GM12878 (cell line): Measurements from ENCODE around the gene DISC1. TPM values are rescaled to one million over a fixed set of nuclear protein-coding genes. Genes with fewer than 3 reads are reported as not detected.

Experiments
- CHD1 ChIP-seq: IDR thresholded peaks from 2 replicates; pipeline ENCODE4 v1.6.1; 2012; ENCODE audit warnings: low read depth, low read length, improper control_type of control experiment
- CHD4 ChIP-seq: fragments of 200-600 bp; sonication (generic); IDR thresholded peaks from 2 replicates; pipeline ENCODE4 v1.6.1; 2016; ENCODE audit warnings: mild to moderate bottlenecking
- CREB1 ChIP-seq: IDR thresholded peaks from 2 replicates; pipeline ENCODE4 v1.6.1; 2012; ENCODE audit warnings: low read depth, mild to moderate bottlenecking, inconsistent platforms
- CTCF ChIP-seq, 3 experiments: IDR thresholded peaks in 2 of 3; conservative IDR thresholded peaks in 1 of 3; 2 replicates each; pipeline ENCODE4 v1.5.1; 2011; ENCODE audit warnings: low read depth in 3 of 3, low read length in 3 of 3, mild to moderate bottlenecking in 3 of 3, control low read depth in 2 of 3, moderate library complexity in 2 of 3, inconsistent platforms in 1 of 3, mixed read lengths in 1 of 3; ENCODE audit not compliant: control insufficient read depth in 2 of 3, insufficient read depth in 1 of 3; ENCODE audit errors: extremely low read depth in 1 of 3
- E2F8 ChIP-seq: fragments of 450-650 bp; IDR thresholded peaks from 2 replicates; pipeline ENCODE4 v1.6.1; 2018; ENCODE audit warnings: mild to moderate bottlenecking, low read depth, moderate library complexity; ENCODE audit not compliant: partially characterized antibody
- ETV6 ChIP-seq, 2 experiments: fragments of 450-650 bp in 1 of 2; IDR thresholded peaks in 1 of 2; conservative IDR thresholded peaks in 1 of 2; 2 replicates each; pipeline ENCODE4 v1.6.1; 2014; ENCODE audit warnings: antibody characterized with exemption in 1 of 2, borderline replicate concordance in 1 of 2, low read depth in 1 of 2, mild to moderate bottlenecking in 1 of 2, moderate library complexity in 1 of 2
- HDAC6 ChIP-seq: fragments of 200-600 bp; sonication (generic); IDR thresholded peaks from one replicate; pipeline ENCODE4 v1.8.0; 2017; ENCODE audit warnings: antibody characterized with exemption; ENCODE audit not compliant: unreplicated experiment
- MTA2 ChIP-seq: fragments of 450-650 bp; IDR thresholded peaks from 2 replicates; pipeline ENCODE4 v1.6.1; 2016; ENCODE audit warnings: low read depth, mild to moderate bottlenecking, moderate library complexity
- NFYA ChIP-seq: IDR thresholded peaks from 2 replicates; pipeline ENCODE4 v1.6.1; 2011; ENCODE audit warnings: low read depth, mild to moderate bottlenecking, low read length, improper control_type of control experiment, borderline replicate concordance
- NR2C1 ChIP-seq: fragments of 450-650 bp; IDR thresholded peaks from 2 replicates; pipeline ENCODE4 v1.6.1; 2017; ENCODE audit warnings: antibody characterized with exemption, mild to moderate bottlenecking, moderate library complexity
- PAX5 ChIP-seq: IDR thresholded peaks from 2 replicates; pipeline ENCODE4 v1.6.1; 2011; ENCODE audit warnings: low read depth, low read length, borderline replicate concordance
- RUNX3 ChIP-seq: IDR thresholded peaks from 2 replicates; pipeline ENCODE4 v1.6.1; 2012; ENCODE audit warnings: low read length, inconsistent platforms
- SIX5 ChIP-seq: IDR thresholded peaks from 2 replicates; pipeline ENCODE4 v1.6.1; 2011; ENCODE audit warnings: mild to moderate bottlenecking, low read depth, low read length, moderate library complexity; ENCODE audit not compliant: severe bottlenecking
- SREBF1 ChIP-seq: IDR thresholded peaks from 2 replicates; pipeline ENCODE4 v1.6.1; 2012; ENCODE audit warnings: mild to moderate bottlenecking, low read length
- TBL1XR1 ChIP-seq: IDR thresholded peaks from 2 replicates; pipeline ENCODE4 v1.6.1; 2012; ENCODE audit warnings: low read depth, low read length, improper control_type of control experiment
- ZNF592 ChIP-seq: fragments of 450-650 bp; IDR thresholded peaks from 2 replicates; pipeline ENCODE4 v1.6.1; 2017; ENCODE audit warnings: mild to moderate bottlenecking, moderate library complexity
- ZNF687 ChIP-seq: fragments of 450-650 bp; IDR thresholded peaks from 2 replicates; pipeline ENCODE4 v1.6.1; 2017; ENCODE audit warnings: mild to moderate bottlenecking, moderate library complexity
- ZSCAN29 ChIP-seq: fragments of 450-650 bp; IDR thresholded peaks from 2 replicates; pipeline ENCODE4 v1.6.1; 2017; ENCODE audit warnings: mild to moderate bottlenecking, moderate library complexity
- polyA plus RNA-seq, 11 experiments: library from polyadenylated mRNA; depleted of rRNA in 4 of 11; unstranded in 6 of 11; stranded (reverse) in 5 of 11; fragments of >200 nt; fragmentation: Nextera tagmentation in 4 of 11; fragmentation: Illumina TruSeq in 1 of 11; extraction: Ambion mirVana in 4 of 11; extraction: Trizol in 1 of 11; gene quantifications; 1 replicate in 1 of 11; 2 replicates in 10 of 11; pipeline versions ENCODE4 v1.2.1 to v1.2.3, GENCODE V29; 2011 to 2016; ENCODE audit warnings: inconsistent platforms in 2 of 11, missing spikeins in 2 of 11, low read depth in 1 of 11
- total RNA-seq, 4 experiments: library from RNA; depleted of rRNA in 3 of 4; stranded (reverse); fragments of >200 nt in 3 of 4; fragmentation: Illumina TruSeq in 1 of 4; extraction: Trizol in 1 of 4; gene quantifications; 2 replicates each; pipeline versions ENCODE4 v1.2.1 to v1.2.3, GENCODE V29; 2013 to 2021

DISC1 gene
- total and polyA plus RNA-seq, 10 of the 15 experiments (the other 5 are each of a cell fraction or from before 2014, with no cell fraction given) = 0.05 to 0.72 (median 0.19) TPM; not detected in 1

- TF ChIP-seq ZNF592 (no peak), RUNX3 (0 out of 2 replicates have a peak, but pooled peaks have one; percentile 18), CHD1 (no peak), CHD4 (no peak), HDAC6 (peak; percentile 78), MTA2 (no peak), ZNF687 (no peak), SREBF1 (no peak), NFYA (no peak), ETV6 (conservative IDR thresholded peaks at IDR 0.05 in 1 of 2, IDR thresholded peaks at IDR 0.05 in 1 of 2; ENCODE audit: borderline replicate concordance in 1 of 2, low read depth in 1 of 2) (peak in 1 of 2 experiments; percentile 70; a peak in 1 of 4 replicates), NR2C1 (no peak), E2F8 (no peak), CREB1 (0 out of 2 replicates have a peak, but pooled peaks have one; percentile 22), TBL1XR1 (no peak), PAX5 (no peak), SIX5 (no peak), ZSCAN29 (no peak), CTCF (IDR thresholded peaks at IDR 0.05 in 2 of 3, conservative IDR thresholded peaks at IDR 0.05 in 1 of 3; ENCODE audit: control insufficient read depth in 2 of 3, extremely low read depth in 1 of 3, insufficient read depth in 1 of 3, low read depth in 3 of 3, low read length in 3 of 3) (no peak)
- TF ChIP-seq, all 136 proteins: peak for 9
These were observed at the start of gene DISC1 (continued) for GRCh38 chr1:231626535-231626950.
